Retinal pigment epithelial cell (primary cell): ENCODE data around the gene NET1.

Experiments used
- DNase-seq: peaks from one replicate; pipeline ENCODE4 v3.0.0-alpha.2; 2010; ENCODE audit warnings: low read depth
- H3K4me3 ChIP-seq: 2 replicates; pipeline ENCODE4 v1.5.1; 2011; ENCODE audit warnings: mild to moderate bottlenecking, low read length, control low read depth, moderate library complexity
- CTCF ChIP-seq: conservative IDR thresholded peaks from 2 replicates; pipeline ENCODE4 v1.5.1; 2011; ENCODE audit warnings: low read depth, low read length, control low read depth, inconsistent platforms

NET1 gene

DNA sequence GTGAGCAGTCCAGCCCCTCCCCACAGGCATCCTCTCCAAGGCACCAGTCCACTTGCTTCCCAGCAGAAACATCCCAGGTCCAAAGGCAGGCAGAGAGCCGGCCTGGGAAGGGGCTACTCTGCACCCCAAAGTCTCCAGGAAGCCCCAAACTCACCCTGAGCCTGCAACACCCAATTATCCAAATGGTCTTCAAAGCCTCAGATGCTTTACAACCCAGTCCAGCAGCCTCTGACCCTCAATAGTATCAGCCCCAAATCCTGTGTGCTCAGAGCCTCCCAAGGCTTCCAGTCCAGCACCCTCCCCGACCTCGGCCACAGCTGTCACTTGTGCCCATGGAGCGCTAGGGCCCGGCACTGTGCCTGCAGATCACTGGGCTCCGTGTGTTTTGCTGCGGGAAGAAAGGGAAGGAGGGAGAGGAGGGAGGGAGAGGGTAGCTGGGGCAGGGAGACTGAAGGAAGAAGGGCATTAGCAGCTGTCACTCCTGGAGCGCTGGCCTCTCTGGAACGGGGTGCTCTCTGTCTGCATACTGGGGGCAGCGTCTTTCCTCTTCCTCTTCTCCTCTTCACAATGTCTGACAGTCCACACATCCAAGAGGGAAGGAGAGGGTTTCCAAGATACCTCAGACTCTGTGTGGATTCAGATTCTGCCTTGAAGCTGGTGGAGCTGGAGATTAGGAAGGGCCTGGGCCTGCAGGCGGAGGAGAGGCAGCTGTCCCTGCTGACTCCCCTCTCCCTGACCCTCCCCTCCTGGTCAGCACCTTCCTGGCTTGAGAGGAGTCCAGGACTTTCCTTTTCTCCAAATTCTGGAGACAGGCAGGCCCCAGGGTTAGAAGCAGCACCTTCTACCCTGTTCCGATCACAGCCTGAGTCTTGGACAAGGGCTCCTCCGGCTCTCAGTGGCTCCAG, 73.8 kb downstream of the NET1 start:
- no peak for DNase-seq
- TF ChIP-seq CTCF = no peak
- H3K4me3 ChIP-seq = no peak overlapping the region

- TF ChIP-seq CTCF = no peak
- no peak overlapping the region for H3K4me3 ChIP-seq
- DNase-seq = no peak
Measured at GRCh38 chr10:5486853-5487235, 74.5 kb downstream of the NET1 start.

DNA sequence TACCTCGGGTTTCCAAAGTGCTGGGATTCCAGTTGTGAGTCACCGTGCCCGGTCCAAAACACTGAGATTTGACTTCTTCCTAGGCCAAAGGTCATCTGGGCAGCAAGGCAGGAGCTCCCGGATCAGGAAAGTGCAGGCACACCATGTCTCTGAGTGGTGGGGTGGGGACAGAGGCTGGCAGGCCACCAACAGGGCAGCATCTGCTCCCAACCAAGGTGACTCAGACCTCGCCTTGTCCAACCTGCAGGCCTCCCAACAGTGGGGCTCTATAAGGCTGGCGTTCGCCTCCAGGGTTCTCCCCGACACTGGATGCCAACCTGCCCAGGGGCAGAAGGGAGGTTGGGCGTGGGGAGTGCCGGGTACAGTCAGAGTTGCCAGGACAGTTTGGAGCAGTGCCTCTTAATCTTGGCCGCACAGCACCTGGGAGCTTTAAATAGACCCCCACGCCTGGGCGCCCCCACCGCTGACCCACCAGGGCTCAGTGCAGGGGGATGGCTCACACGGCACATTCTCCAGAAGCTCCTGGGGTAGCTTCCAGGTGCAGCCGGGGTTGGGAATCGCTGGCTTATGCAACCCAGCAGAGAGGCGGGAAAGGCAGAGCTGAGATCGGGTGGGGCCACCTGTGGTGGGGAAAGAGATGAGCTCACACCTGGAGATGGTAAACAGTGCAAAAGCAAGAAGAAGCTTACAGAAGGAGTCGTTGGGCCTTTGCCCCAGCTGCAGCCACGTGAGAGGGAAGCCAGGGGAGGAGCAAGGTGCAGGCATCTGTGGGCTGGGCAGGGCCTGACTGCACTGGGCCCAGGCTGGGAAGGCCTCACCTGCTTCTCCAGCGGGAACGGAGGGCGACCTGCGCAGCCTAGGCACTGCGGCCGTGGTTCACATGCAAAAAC, 76.2 kb downstream of the NET1 start:
- TF ChIP-seq CTCF = no peak
- no peak overlapping the region for H3K4me3 ChIP-seq
- no peak for DNase-seq

DNA sequence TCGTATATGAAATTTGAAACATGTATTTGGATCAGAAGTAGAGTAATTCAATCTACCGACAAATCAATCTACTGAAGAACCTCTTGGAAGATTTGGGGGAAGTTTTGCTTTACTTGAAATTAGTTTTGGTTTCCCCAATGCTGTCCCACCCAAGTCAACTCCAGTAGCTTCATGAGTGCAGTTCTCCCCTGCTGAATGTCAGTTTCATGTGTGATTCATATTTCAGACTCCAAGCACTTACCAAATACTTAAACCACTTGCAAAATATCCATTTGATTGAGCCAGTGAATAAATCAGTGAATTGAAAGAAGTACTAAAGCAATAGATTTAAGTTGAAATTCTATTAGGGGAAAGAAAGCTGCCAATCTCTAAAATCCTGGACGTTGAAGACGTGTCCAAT, 77.7 kb downstream of the NET1 start:
- H3K4me3 ChIP-seq = no peak overlapping the region
- no peak for DNase-seq
- no peak for TF ChIP-seq CTCF

GRCh38 chr10:5490698-5491464, 78.5 kb downstream of the NET1 start:
- no peak for TF ChIP-seq CTCF
- H3K4me3 ChIP-seq = no peak overlapping the region
- no peak for DNase-seq

DNA sequence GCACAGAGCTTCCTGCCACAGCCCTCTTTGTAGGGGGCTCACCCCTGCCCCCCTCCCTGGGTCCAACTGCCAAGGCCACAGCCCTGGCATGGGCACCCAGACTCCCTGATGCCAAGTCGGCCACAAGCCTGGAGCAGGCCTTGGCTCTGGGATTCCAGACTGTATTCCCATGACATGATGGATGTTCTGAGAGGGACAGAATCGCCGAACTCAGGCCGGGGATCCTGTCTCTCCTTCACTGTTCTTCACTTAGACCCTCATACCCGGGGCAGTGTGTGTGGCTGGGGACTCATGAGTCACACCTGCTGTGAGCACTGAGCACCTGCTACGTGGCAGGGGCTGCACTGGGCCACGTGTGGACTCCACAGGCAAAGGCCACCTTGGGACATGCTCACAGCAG, 79.1 kb downstream of the NET1 start:
- DNase-seq = no peak
- no peak overlapping the region for H3K4me3 ChIP-seq
- no peak for TF ChIP-seq CTCF
